Renal pelvis (tissue), 12 donors: ENCODE results near the gene ATP10A. TPM values are rescaled to one million over a fixed set of nuclear protein-coding genes. Genes with fewer than 3 reads are reported as not detected.

Experiments used
- DNase-seq: peaks from one replicate; pipeline ENCODE4 v3.0.0-alpha.2; 2013
- long read RNA-seq, 16 experiments: transcript quantifications; one replicate each; lab custom pipeline, GENCODE V29; 2026
- polyA plus RNA-seq, 3 donors: library from polyadenylated mRNA; unstranded; fragments of 120-200 nt; gene quantifications; one replicate each; pipeline ENCODE4 v1.2.1, GENCODE V29; 2013; ENCODE audit not compliant: insufficient read length in 3 of 3

Gene ATP10A
- 1 to 10 TPM; 3.1 to 4.6 (median 3.4) TPM for polyA plus RNA-seq
- long read RNA-seq, donor 1 = 0 reads
- long read RNA-seq, donor 2 = 0 reads
- long read RNA-seq, donor 3 = 0 reads
- long read RNA-seq, donor 4, full-length matches to known transcripts = 1 of 1 reads
- long read RNA-seq, donor 4, partial matches to known transcripts = 0 of 1 reads
- long read RNA-seq, donor 4, other reads (novel, unspliced or antisense) = 0 of 1 reads
- long read RNA-seq, donor 5 = 0 reads
- long read RNA-seq, donor 6 = 0 reads
- long read RNA-seq, donor 7 = 0 reads
- long read RNA-seq, donor 8 = 0 reads
- long read RNA-seq, donor 9 = 0 reads
- long read RNA-seq, donor 10 = 0 reads
- long read RNA-seq, donor 11 = 0 reads
- long read RNA-seq, donor 12 = 0 reads
- long read RNA-seq, donor 13 = 0 reads
- long read RNA-seq, donor 14 = 0 reads
- long read RNA-seq, donor 15 = 0 reads
- long read RNA-seq, donor 16 = 0 reads

GRCh38 chr15:25863111-25863967 is at the start of gene ATP10A:
Gene ATP10A, minus strand, starts transcription at chr15:25863327. Its CDS starts 231 bp downstream, at chr15:25863096.
- DNase-seq = no peak

- no peak for DNase-seq
These were observed 48.9 kb upstream of the ATP10A start for GRCh38 chr15:25912035-25912434.

- no peak for DNase-seq
These were observed 47.7 kb upstream of the ATP10A start for GRCh38 chr15:25910832-25911231.

GRCh38 chr15:25909806-25910205 is 46.7 kb upstream of the ATP10A start:
- DNase-seq = no peak

- DNase-seq = no peak
These were observed 46.2 kb upstream of the ATP10A start for GRCh38 chr15:25909325-25909724.

- no peak for DNase-seq
These were observed 42.0 kb upstream of the ATP10A start for GRCh38 chr15:25905140-25905539.

GRCh38 chr15:25903024-25903581 is 40.0 kb upstream of the ATP10A start:
- DNase-seq = no peak

GRCh38 chr15:25901811-25902605 is 38.9 kb upstream of the ATP10A start:
- DNase-seq = no peak

- DNase-seq = no peak
These were observed 37.8 kb upstream of the ATP10A start for GRCh38 chr15:25900901-25901300.

- no peak for DNase-seq
These were observed 37.3 kb upstream of the ATP10A start for GRCh38 chr15:25900431-25900830.

GRCh38 chr15:25899870-25900269 is 36.7 kb upstream of the ATP10A start:
- no peak for DNase-seq

- no peak for DNase-seq
These were observed 34.5 kb upstream of the ATP10A start for GRCh38 chr15:25897658-25898057.

GRCh38 chr15:25894371-25894902 is 31.3 kb upstream of the ATP10A start:
- no peak for DNase-seq

- no peak for DNase-seq
These were observed 30.5 kb upstream of the ATP10A start for GRCh38 chr15:25893596-25893995.

GRCh38 chr15:25892126-25892525 is 29.0 kb upstream of the ATP10A start:
- no peak for DNase-seq

- DNase-seq = no peak
These were observed 28.0 kb upstream of the ATP10A start for GRCh38 chr15:25891081-25891480.

- no peak for DNase-seq
These were observed 27.4 kb upstream of the ATP10A start for GRCh38 chr15:25890529-25890928.

- no peak for DNase-seq
These were observed 24.7 kb upstream of the ATP10A start for GRCh38 chr15:25887870-25888269.

- DNase-seq = no peak
These were observed 23.5 kb upstream of the ATP10A start for GRCh38 chr15:25886498-25887140.

- no peak for DNase-seq
These were observed 21.2 kb upstream of the ATP10A start for GRCh38 chr15:25884370-25884769.
